ENCODE results near the gene MBNL1. TPM values are rescaled to one million over a fixed set of nuclear protein-coding genes. Genes with fewer than 3 reads are reported as not detected.

MBNL1 gene
- total and polyA plus RNA-seq, 2 of the 13 experiments (the other 11 are each of a cell fraction or from before 2014, with no cell fraction given): 27.1 to 55.4 TPM

DNA sequence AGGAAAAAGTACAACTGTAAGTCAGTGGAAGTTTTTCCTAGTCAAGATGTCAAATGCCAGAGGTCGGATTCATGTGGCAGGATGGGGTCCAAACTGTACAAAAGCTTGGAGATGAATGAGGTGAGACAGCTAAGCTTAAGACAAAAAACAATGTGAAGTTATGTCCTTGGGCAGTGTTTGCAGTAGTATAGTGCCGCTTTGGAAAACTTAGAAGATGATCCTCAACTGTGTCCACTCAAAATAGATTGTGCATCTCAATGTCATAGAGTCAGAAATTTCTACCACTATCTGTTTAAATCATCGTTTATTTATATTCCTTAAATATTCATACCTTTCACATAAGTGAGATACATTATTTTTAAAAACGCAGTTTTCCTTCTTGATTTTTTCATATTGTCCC lies 77.3 kb downstream of the MBNL1 start (continued):
- TF ChIP-seq, protein P1, sequence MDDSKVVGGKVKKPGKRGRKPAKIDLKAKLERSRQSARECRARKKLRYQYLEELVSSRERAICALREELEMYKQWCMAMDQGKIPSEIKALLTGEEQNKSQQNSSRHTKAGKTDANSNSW (CRISPR knock-in tag; IDR thresholded peaks at IDR 0.05; ENCODE audit: borderline replicate concordance): no peak
- TF ChIP-seq FOXP1 (IDR thresholded peaks at IDR 0.05): no peak
- TF ChIP-seq FOXP1 (CRISPR knock-in tag; IDR thresholded peaks at IDR 0.05): no peak
- no peak for TF ChIP-seq YEATS2 (CRISPR knock-in tag; IDR thresholded peaks at IDR 0.05; ENCODE audit: borderline replicate concordance)
- no peak for TF ChIP-seq ZNF432 (CRISPR knock-in tag; IDR thresholded peaks at IDR 0.05; ENCODE audit: borderline replicate concordance)
- TF ChIP-seq CCDC6 (CRISPR knock-in tag; IDR thresholded peaks at IDR 0.05): no peak
- no peak for TF ChIP-seq ZBTB40 (IDR thresholded peaks at IDR 0.05)
- no peak for TF ChIP-seq ZBTB40 (CRISPR knock-in tag; IDR thresholded peaks at IDR 0.05)
